Stimulated activated CD8-positive, alpha-beta memory T cell treated with anti-CD3 and anti-CD28 coated beads, Interleukin-4, amount 100 ng/mL, for 1 hour (primary cell): ENCODE data around the gene FGF19.

Experiments
- DNase-seq, 2 donors: peaks; one replicate each; pipeline ENCODE4 v3.0.0-alpha.2; 2020; ENCODE audit warnings: low read depth in 2 of 2, low spot score in 1 of 2

The FGF19 gene

DNA sequence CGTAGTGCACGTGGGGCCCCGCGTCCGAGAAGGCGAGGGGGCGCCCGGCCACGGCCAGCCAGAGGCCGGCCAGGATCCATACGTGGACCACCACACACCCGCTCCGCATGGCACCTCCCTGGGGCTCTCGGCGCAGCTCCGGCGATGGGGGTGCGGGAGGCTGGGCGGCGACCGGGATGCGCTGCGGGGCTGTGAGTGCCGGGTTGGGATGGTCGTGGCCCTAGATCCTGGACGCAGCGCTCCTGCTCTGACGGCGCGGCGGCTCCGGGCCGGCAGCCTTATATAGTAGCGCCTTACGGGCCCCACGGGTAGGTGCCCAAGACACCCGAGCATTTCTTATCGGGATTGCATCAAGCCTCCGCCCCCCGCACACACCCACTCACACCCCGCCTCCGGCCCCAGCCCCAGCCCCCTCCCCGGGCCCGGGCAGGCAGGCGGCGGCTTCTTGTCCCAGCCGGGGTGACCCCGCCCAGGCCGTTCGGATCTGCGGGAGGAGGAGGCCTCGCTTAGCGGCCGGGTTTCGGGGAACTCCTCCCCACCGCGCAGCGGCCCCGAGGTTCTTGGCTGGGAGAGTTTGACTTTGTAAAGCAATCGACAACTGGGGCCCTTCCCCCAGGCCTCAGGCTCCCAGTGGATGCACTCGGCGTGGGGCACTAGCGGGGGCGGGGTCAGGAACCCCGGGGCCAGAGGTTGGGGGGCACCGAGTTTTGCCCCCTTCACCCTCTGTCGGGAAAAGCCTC is at the start of gene FGF19:
FGF19 (minus strand) TSS at position 255 of the 740 bp plus-strand sequence; CDS start at position 109, 146 bp downstream.
- DNase-seq: no peak

GRCh38 chr11:69752890-69753289 is 49.1 kb upstream of the FGF19 start:
- DNase-seq: no peak

DNA sequence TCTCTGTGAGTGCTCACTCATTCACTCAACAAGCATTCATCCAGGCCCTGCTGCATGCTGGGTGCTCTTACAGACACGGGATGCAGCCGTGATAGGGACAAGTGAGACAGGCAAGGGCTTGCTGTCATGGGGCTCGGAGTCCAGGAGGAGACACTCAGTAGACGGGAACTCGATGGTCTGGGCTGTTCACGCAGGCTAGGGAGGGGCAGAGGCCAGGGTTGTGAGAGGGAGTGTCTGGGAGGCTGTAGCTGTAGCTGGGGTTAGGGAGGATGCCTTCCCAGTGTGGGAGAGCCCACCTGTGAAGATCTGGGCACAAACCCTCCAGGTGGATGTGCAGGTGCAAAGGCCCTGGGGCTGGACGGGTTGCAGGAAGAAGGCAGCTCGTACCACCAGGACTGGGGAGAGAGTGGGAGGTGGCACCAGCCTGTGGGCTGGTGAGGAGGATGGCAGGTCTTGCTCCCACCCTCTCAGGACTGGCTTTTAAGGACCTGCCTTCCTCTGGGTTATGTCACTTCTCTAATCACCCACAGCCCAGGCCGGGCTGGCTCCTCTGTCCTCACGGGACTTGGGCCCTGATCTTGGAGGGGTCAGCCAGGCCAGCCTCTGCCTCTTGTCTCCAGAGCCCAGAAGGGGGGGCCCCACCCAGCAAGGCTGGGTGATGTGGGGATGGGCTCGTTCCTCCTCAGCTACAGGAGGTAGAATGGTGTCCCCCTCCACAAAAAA is 47.2 kb upstream of the FGF19 start:
- no peak for DNase-seq

GRCh38 chr11:69750108-69750850 is 46.5 kb upstream of the FGF19 start:
- no peak for DNase-seq

DNA sequence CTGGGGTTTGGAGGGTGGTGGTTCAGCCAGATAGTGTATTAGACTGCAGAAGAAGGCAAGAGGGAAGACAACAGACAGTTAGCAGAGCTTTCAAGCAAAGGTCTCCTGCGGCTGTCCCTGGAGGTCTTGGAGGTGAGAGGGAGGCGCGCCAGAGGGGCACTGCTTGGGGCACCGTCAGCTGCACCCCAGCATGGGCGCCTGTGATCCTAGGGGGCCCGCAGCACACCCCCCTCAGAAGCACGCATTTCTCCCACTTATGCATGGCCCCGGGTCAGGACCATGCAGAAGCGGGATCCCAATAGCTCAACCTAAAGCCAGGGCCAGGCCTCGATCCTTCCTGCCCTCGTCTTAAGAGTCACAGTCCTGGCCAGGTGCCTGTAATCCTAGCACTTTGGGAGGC is 44.8 kb upstream of the FGF19 start:
- DNase-seq: no peak

- DNase-seq: no peak
Observed at GRCh38 chr11:69746752-69747742, 43.2 kb upstream of the FGF19 start.

DNA sequence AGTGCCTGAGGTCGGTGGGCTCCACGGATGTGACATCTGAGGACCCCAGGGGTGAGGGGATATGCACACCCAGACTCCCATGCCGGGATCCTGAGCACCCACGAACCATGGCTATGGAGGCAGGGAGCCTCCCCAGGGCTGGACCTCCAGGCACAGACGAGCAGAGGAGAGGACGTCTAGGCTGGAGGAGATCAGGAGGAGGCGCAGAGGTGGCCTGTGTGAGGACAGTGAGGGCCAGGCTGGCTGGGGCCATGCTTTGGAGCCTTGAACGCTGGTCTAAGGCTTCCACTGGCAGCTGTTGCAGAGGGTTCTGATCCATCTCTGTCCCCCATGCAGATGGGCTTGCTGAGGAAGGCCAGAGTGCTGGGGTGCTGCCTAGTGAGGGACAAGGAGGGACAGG is 42.3 kb upstream of the FGF19 start:
- DNase-seq: no peak

GRCh38 chr11:69745201-69745600 is 41.4 kb upstream of the FGF19 start:
- no peak for DNase-seq

GRCh38 chr11:69744435-69744834 is 40.6 kb upstream of the FGF19 start:
- DNase-seq: no peak

GRCh38 chr11:69734841-69735240 is 31.0 kb upstream of the FGF19 start:
- DNase-seq: no peak

- DNase-seq: no peak
Observed at GRCh38 chr11:69734367-69734766, 30.5 kb upstream of the FGF19 start.

DNA sequence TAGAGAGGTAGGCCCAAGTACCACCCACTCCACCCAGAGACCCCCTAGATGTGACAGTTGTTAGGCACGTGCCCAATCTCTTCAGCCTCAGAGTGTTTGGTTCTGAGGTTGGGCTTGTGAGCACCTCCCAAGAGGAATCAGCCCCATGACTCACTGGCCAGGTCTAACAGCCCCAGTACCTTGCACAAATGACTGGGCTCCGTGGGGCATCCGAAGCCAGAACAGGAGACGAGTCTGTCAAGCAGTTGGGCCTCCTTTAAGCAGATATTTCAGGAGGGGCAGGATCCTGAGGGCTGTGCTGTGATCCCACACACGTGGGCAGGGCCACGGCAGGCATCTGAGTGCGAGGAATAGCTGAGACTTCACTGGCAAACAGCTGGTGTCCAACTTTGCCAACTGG is 29.1 kb upstream of the FGF19 start:
- no peak for DNase-seq

GRCh38 chr11:69731110-69731509 is 27.3 kb upstream of the FGF19 start:
- DNase-seq: no peak

DNA sequence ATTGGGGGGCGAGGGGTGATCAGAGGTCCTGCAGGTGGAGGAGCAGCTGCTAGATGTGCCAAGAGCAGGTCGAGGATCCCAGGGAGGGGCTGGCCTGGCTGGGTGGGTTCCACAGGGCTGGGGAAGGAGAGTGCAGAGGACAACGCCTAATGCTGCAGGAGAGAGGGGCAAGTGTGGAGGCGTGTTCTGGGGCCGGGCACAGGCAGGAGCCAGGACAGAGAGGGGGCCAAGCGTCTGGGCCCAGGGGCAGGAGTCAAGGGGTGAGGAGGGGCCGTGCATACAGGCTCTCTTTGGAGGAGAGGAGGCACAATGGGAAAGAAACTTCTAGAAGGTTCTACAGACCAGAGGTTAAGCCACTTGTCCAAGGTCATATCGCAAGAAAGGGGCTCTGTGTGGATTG is 26.7 kb upstream of the FGF19 start:
- no peak for DNase-seq

DNA sequence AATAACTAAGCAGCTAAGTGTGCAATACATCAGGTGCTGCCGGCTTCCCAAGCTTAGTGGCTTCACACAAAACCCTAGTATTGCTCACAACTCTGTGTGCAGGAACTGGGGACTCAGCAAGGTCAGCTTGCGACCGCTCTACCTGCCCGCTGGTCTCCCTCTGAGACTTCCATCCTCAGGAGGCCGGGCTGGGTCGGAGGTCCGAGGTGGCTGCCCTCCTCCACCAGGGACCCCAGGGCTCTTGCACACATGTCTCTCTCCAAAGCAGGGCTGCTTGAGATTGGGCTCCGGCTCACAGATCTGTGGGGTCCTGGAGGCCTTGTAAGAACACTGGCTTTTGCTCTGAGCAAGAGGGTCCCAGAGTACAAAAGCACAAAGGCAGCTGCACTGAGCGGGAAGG is 25.4 kb upstream of the FGF19 start:
- no peak for DNase-seq

- no peak for DNase-seq
Observed at GRCh38 chr11:69727266-69727665, 23.4 kb upstream of the FGF19 start.

DNA sequence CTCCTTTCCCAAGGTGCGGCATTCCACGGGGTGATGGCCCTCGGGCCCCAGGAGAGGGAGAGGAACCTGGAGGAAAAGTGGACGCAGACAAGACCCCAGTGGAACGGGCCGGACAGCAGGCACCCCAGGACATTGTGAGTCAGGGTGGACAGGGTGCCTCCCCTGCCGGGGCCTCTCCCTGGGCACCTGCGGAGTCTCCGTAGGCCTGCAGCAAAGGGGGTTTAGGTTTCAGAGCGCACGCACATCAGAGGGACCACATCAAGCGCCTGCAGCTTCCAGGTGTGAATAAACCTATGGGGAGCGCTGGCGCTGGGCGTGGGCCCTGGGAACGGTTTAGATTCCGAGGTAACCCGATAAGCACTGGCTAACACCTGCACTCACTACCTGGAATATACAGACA is 22.7 kb upstream of the FGF19 start:
- DNase-seq: no peak

DNA sequence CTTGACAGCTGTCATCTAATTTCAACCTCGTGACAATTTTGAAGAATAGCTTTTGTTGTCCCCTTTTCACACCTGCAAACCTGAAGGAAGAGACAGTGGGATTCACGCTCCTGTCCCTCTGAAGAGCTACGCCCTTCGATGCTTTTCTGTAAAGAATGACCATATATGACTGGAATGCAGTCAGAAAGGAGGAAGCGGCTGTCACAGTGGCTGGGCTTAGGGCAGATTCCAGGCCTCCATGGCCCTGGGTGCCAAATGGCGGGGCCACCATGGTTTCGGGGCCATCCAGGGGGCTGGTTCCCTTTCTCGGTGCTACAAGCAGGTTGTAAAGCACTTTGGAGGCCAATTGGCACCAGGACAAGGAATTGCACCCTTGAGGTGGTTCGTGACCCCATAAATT is 22.2 kb upstream of the FGF19 start:
- DNase-seq: no peak

- DNase-seq: no peak
Observed at GRCh38 chr11:69721745-69722144, 17.9 kb upstream of the FGF19 start.

DNA sequence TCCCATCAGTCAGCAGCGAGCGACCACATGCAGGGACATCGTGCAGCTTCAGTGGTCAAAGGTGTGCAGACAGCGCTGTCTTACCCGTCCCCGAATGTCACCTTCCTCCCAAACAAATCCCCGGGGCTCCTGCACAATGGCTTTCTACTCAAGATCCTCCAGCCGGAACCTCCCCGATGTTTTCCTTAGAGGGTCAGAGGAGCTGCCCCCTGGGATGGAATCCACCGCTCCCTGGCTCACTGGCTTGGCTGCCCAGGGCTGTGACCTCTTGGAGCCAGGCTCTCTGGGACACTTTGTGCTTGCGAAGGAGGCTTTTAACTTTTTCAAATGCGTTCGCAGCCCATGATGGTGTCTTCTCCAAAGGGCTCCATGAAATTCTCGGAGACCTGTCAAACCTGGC is 17.3 kb upstream of the FGF19 start:
- DNase-seq: no peak

DNA sequence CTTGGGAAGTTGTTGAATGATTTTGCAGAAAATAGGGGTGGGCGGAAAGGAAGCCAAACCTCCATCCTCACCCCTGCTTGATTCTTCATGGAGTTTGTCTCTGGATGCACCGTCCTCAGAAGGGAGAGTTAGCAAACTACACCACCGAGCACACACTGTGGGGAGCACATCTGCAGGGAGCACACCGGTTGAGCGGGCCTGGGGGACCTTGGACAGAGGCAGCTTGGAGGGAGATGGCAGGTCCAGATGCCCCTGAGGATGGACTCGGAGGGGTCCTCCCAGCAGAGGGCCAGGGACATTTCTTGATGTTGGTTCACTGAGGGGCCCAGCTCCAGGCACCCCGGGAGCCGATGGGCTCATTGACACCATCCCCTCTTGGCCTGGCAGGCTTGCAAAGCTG is 15.1 kb upstream of the FGF19 start:
- DNase-seq: no peak
